HepG2 (cell line): Measurements from ENCODE around the gene ALDOA. TPM values are rescaled to one million over a fixed set of nuclear protein-coding genes. Genes with fewer than 3 reads are reported as not detected.

ENCODE experiments used
- CTCF ChIP-seq: sonication (generic); formaldehyde crosslinking; IDR thresholded peaks from 2 replicates; pipeline ENCODE4 v1.5.0; 2020; ENCODE audit warnings: mild to moderate bottlenecking, missing genetic modification reagents, moderate library complexity
- HNF4G ChIP-seq, 2 experiments: sonication (generic) in 1 of 2; formaldehyde crosslinking in 1 of 2; IDR thresholded peaks; 2 replicates each; pipeline versions ENCODE4 v1.4.0 to v1.6.1; 2011 to 2020; ENCODE audit warnings: borderline replicate concordance in 2 of 2, low read depth in 2 of 2, mild to moderate bottlenecking in 2 of 2, low read length in 1 of 2, missing genetic modification reagents in 1 of 2, moderate library complexity in 1 of 2
- HNRNPL ChIP-seq: fragments of 200-400 bp; formaldehyde crosslinking; IDR thresholded peaks from 2 replicates; pipeline ENCODE4 v1.6.1; 2017; ENCODE audit warnings: mild to moderate bottlenecking, low read depth, low read length
- KAT7 ChIP-seq: IDR thresholded peaks from 2 replicates; pipeline ENCODE4 v1.6.1; 2018; ENCODE audit warnings: borderline replicate concordance, missing compliant biosample characterization
- MLXIP ChIP-seq: sonication (generic); formaldehyde crosslinking; IDR thresholded peaks from 2 replicates; pipeline ENCODE4 v1.9.0; 2021; ENCODE audit warnings: missing genetic modification reagents, borderline replicate concordance
- TEAD3 ChIP-seq: optimal IDR thresholded peaks from 2 replicates; pipeline ENCODE3; 2016; ENCODE audit warnings: borderline replicate concordance
- ZFP82 ChIP-seq: sonication (generic); formaldehyde crosslinking; IDR thresholded peaks from 2 replicates; pipeline ENCODE4 v1.5.1; 2020; ENCODE audit warnings: mild to moderate bottlenecking, missing genetic modification reagents, borderline replicate concordance
- ZNF224 ChIP-seq: sonication (generic); formaldehyde crosslinking; IDR thresholded peaks from 2 replicates; pipeline ENCODE4 v1.5.0; 2020; ENCODE audit warnings: mild to moderate bottlenecking, missing genetic modification reagents
- ZNF280D ChIP-seq: sonication (generic); formaldehyde crosslinking; IDR thresholded peaks from 2 replicates; pipeline ENCODE4 v1.5.1; 2020; ENCODE audit warnings: mild to moderate bottlenecking, missing genetic modification reagents
- ZNF556 ChIP-seq: sonication (generic); formaldehyde crosslinking; IDR thresholded peaks from 2 replicates; pipeline ENCODE4 v1.4.0; 2020; ENCODE audit warnings: mild to moderate bottlenecking, missing genetic modification reagents, borderline replicate concordance
- polyA plus RNA-seq, 8 experiments: library from polyadenylated mRNA; depleted of rRNA in 3 of 8; stranded (reverse) in 7 of 8; unstranded in 1 of 8; fragments of >200 nt; fragmentation: Illumina TruSeq in 4 of 8; extraction: Trizol in 4 of 8; gene quantifications; 2 replicates each; pipeline versions ENCODE4 v1.2.1 to v1.2.3, GENCODE V29; 2011 to 2016; ENCODE audit warnings: low read depth in 4 of 8, missing spikeins in 1 of 8, mixed read lengths in 1 of 8; ENCODE audit not compliant: insufficient read depth in 1 of 8
- total RNA-seq, 5 experiments: library from RNA; depleted of rRNA; stranded (reverse); fragments of >200 nt; fragmentation: Illumina TruSeq; extraction: Trizol; gene quantifications; 2 replicates each; pipeline ENCODE4 v1.2.3, GENCODE V29; 2016; ENCODE audit warnings: low read depth in 1 of 5
- TF ChIP-seq, protein P1 (sequence below): IDR thresholded peaks from 2 replicates; pipeline ENCODE4 v1.6.1; 2012; ENCODE audit warnings: inconsistent platforms
- TF ChIP-seq, protein P2 (sequence below): sonication (generic); formaldehyde crosslinking; IDR thresholded peaks from 2 replicates; pipeline ENCODE4 v1.4.0; 2020; ENCODE audit warnings: mild to moderate bottlenecking, missing genetic modification reagents
- TF ChIP-seq, protein P3 (sequence below): sonication (generic); formaldehyde crosslinking; IDR thresholded peaks from 2 replicates; pipeline ENCODE4 v1.8.1; 2023; ENCODE audit warnings: mild to moderate bottlenecking, inconsistent platforms, moderate library complexity, missing genetic modification reagents, borderline replicate concordance
- TF ChIP-seq, protein P4 (sequence below): IDR thresholded peaks from 2 replicates; pipeline ENCODE4 v1.6.1; 2016; ENCODE audit warnings: low read depth

Gene ALDOA
- total and polyA plus RNA-seq, 2 of the 13 experiments (the other 11 are each of a cell fraction or from before 2014, with no cell fraction given): 925 to 1,884 TPM

DNA sequence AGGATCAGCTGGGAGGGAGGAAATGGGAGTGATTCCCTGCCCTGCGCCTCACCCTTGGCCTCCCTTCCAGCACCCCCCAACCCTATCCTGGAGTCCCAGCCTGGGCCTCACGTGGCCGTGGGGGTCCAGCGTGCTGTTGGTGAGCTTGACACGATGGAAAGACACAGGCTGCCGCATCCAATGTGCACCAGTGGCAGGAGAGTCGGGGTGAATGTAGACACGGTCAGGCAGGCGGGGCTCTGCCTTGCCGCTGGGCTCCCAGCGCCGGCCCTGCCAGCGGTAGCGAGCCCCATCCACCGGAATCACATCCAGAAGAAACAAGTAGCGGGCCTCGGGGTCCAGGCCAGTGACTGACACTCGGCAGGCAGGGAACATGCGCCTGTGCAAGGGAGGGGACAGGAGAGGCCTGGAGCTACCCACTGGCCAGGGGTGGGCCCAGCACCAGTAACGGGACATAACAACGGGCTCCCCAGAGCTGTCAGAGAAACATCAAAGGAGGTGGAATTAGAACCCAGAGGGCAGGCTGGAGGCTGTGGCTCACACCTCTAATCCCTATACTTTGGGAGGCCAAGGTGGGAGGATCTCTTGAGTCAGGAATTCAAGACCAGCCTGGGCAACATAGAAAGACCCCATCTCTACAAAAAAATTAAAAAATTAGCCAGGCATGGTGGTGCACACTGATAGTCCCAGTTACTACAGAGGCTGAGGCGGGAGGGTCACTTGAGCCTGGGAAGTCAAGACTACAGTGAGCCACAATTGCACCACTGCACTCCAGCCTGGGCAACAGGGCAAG is 23.5 kb downstream of the ALDOA start (continued):
- TF ChIP-seq ZNF280D (CRISPR knock-in tag) (0 out of 2 replicates have a peak, but pooled peaks have one; percentile 42), KAT7 (CRISPR knock-in tag) (no peak), TEAD3 (CRISPR knock-in tag) (no peak), MLXIP (CRISPR knock-in tag) (no peak), HNF4G (IDR thresholded peaks at IDR 0.05; ENCODE audit: borderline replicate concordance, low read depth, low read length) (no peak), HNF4G (CRISPR knock-in tag; IDR thresholded peaks at IDR 0.05; ENCODE audit: borderline replicate concordance, low read depth) (no peak), HNRNPL (0 out of 2 replicates have a peak, but pooled peaks have one; percentile 32), ZFP82 (no peak), ZNF224 (CRISPR knock-in tag) (no peak), CTCF (0 out of 2 replicates have a peak, but pooled peaks have one; percentile 18), ZNF556 (CRISPR knock-in tag) (no peak)
- TF ChIP-seq, protein P1, sequence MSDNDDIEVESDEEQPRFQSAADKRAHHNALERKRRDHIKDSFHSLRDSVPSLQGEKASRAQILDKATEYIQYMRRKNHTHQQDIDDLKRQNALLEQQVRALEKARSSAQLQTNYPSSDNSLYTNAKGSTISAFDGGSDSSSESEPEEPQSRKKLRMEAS: 0 out of 2 replicates have a peak, but pooled peaks have one; percentile 46
- TF ChIP-seq, protein P2, sequence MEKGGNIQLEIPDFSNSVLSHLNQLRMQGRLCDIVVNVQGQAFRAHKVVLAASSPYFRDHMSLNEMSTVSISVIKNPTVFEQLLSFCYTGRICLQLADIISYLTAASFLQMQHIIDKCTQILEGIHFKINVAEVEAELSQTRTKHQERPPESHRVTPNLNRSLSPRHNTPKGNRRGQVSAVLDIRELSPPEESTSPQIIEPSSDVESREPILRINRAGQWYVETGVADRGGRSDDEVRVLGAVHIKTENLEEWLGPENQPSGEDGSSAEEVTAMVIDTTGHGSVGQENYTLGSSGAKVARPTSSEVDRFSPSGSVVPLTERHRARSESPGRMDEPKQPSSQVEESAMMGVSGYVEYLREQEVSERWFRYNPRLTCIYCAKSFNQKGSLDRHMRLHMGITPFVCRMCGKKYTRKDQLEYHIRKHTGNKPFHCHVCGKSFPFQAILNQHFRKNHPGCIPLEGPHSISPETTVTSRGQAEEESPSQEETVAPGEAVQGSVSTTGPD (CRISPR knock-in tag): no peak
- TF ChIP-seq, protein P3, sequence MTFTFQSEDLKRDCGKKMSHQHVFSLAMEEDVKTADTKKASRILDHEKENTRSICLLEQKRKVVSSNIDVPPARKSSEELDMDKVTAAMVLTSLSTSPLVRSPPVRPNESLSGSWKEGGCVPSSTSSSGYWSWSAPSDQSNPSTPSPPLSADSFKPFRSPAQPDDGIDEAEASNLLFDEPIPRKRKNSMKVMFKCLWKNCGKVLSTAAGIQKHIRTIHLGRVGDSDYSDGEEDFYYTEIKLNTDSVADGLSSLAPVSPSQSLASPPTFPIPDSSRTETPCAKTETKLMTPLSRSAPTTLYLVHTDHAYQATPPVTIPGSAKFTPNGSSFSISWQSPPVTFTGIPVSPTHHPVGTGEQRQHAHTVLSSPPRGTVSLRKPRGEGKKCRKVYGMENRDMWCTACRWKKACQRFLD (CRISPR knock-in tag): peak; percentile 46; the same call in 1 of the 2 replicates
- TF ChIP-seq, protein P4, sequence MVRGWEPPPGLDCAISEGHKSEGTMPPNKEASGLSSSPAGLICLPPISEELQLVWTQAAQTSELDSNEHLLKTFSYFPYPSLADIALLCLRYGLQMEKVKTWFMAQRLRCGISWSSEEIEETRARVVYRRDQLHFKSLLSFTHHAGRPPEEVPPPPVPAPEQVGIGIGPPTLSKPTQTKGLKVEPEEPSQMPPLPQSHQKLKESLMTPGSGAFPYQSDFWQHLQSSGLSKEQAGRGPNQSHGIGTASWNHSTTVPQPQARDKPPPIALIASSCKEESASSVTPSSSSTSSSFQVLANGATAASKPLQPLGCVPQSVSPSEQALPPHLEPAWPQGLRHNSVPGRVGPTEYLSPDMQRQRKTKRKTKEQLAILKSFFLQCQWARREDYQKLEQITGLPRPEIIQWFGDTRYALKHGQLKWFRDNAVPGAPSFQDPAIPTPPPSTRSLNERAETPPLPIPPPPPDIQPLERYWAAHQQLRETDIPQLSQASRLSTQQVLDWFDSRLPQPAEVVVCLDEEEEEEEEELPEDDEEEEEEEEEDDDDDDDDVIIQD: 0 out of 2 replicates have a peak, but pooled peaks have one; percentile 4
